NCI-H748 (cell line): ENCODE data around the gene PLPP3.
"Not testable (repeated sequence)": the region's sequence is repeated elsewhere in the genome, so short reads cannot be mapped to it uniquely, and the experiment has no call there.

Experiments
- DNase-seq: peaks from one replicate; lab custom pipeline; 2025; ENCODE audit not compliant: unreplicated experiment; lab: John Stamatoyannopoulos, UW

Gene PLPP3

GRCh38 chr1:56578963-56579875, at the start of gene PLPP3:
Gene PLPP3 (minus strand): TSS chr1:56579563. CDS start chr1:56579016, 547 bp downstream.
- peak; percentile 83 for DNase-seq

- peak; percentile 9 for DNase-seq
Measured at GRCh38 chr1:56627636-56628039, 48.3 kb upstream of the PLPP3 start.

GRCh38 chr1:56627019-56627635, 47.8 kb upstream of the PLPP3 start:
- DNase-seq: no peak

- no peak for DNase-seq
Measured at GRCh38 chr1:56626546-56626945, 47.2 kb upstream of the PLPP3 start.

GRCh38 chr1:56625819-56626440, 46.6 kb upstream of the PLPP3 start:
- DNase-seq: no peak

GRCh38 chr1:56617141-56617540, 37.8 kb upstream of the PLPP3 start:
- DNase-seq: peak; percentile 17

- DNase-seq: not testable (repeated sequence)
Measured at GRCh38 chr1:56610770-56611169, 31.4 kb upstream of the PLPP3 start.

- not testable (repeated sequence) for DNase-seq
Measured at GRCh38 chr1:56610097-56610496, 30.7 kb upstream of the PLPP3 start.

- DNase-seq: not testable (repeated sequence)
Measured at GRCh38 chr1:56595397-56596191, 16.2 kb upstream of the PLPP3 start.

- DNase-seq: no peak
Measured at GRCh38 chr1:56591909-56592308, 12.5 kb upstream of the PLPP3 start.

GRCh38 chr1:56590520-56591011, 11.2 kb upstream of the PLPP3 start:
- no peak for DNase-seq

- DNase-seq: no peak
Measured at GRCh38 chr1:56589369-56589768, 10.0 kb upstream of the PLPP3 start.

GRCh38 chr1:56586502-56586901, 7.1 kb upstream of the PLPP3 start:
- no peak for DNase-seq

GRCh38 chr1:56585985-56586384, 6.6 kb upstream of the PLPP3 start:
- no peak for DNase-seq

GRCh38 chr1:56584910-56585528, 5.7 kb upstream of the PLPP3 start:
- DNase-seq: peak; percentile 62

GRCh38 chr1:56583957-56584468, 4.7 kb upstream of the PLPP3 start:
- DNase-seq: no peak

GRCh38 chr1:56580771-56581170, 1.4 kb upstream of the PLPP3 start:
- DNase-seq: no peak

GRCh38 chr1:56578138-56578962, 1.0 kb downstream of the PLPP3 start:
- DNase-seq: peak; percentile 91

- no peak for DNase-seq
Measured at GRCh38 chr1:56577406-56578137, 1.8 kb downstream of the PLPP3 start.
